OCI-LY1 (cell line): ENCODE measurements around the gene TP73.

Source experiments
- EZH2 ChIP-seq: fragments of 200-600 bp; sonication (generic), shearing (Covaris generic); IDR thresholded peaks from 2 replicates; pipeline ENCODE4 v1.8.0; 2017; ENCODE audit warnings: borderline replicate concordance, mixed run types, mild to moderate bottlenecking, antibody characterized with exemption, low read length, moderate library complexity, mixed read lengths
- TF ChIP-seq, protein P1 (sequence below): fragments of 200-600 bp; sonication (generic), shearing (Covaris generic); IDR thresholded peaks from 2 replicates; pipeline ENCODE4 v1.5.1; 2017; ENCODE audit warnings: mild to moderate bottlenecking, antibody characterized with exemption, low read length, moderate library complexity, mixed read lengths

DNA sequence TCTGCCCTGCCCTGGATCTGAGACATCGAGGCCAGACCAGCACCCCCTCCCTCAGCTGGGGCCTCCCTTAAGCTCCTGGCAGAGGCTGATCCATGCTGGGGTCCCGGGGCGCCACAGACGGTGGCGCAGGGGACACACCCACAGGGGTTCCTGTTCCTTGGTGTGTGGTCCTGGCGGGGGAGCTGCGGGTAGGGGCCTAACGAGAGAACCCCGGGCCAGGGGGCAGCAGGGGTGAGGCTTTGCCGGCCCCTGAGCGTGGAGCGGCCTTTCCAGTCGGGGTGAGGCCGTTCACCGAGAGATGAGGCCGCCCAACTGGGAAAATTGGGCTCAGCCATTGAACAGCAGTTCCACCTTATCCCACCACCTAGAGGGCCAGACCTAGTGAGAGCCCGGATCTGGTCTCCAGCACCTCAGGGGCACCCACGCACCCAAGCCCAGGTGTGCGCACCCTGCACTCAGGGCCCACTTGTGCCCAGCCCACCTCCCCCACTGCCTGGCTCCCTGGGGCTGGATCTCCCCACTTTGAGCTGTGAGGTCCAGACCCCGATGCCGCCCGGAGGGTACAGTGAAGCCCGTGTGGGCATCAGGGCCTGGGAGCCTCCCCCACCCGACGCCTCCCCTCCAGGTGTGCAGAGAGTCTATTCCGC is 54.5 kb downstream of the TP73 start:
- TF ChIP-seq, protein P1, sequence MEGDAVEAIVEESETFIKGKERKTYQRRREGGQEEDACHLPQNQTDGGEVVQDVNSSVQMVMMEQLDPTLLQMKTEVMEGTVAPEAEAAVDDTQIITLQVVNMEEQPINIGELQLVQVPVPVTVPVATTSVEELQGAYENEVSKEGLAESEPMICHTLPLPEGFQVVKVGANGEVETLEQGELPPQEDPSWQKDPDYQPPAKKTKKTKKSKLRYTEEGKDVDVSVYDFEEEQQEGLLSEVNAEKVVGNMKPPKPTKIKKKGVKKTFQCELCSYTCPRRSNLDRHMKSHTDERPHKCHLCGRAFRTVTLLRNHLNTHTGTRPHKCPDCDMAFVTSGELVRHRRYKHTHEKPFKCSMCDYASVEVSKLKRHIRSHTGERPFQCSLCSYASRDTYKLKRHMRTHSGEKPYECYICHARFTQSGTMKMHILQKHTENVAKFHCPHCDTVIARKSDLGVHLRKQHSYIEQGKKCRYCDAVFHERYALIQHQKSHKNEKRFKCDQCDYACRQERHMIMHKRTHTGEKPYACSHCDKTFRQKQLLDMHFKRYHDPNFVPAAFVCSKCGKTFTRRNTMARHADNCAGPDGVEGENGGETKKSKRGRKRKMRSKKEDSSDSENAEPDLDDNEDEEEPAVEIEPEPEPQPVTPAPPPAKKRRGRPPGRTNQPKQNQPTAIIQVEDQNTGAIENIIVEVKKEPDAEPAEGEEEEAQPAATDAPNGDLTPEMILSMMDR, result no peak
- no peak for TF ChIP-seq EZH2
